PC-9 (cell line): ENCODE results near the gene MST1R. TPM values are rescaled to one million over a fixed set of nuclear protein-coding genes. Genes with fewer than 3 reads are reported as not detected.

Experiments
- Bru-seq: library from RNA; stranded (reverse); fragments of 400-500 nt; gene quantifications from one replicate; lab custom pipeline; 2021; lab: Mats Ljungman, UMichigan
- BruChase-seq, 2 experiments: library from RNA; stranded (reverse); fragments of 400-500 nt; gene quantifications; one replicate each; lab custom pipeline; 2021; lab: Mats Ljungman, UMichigan
- BruUV-seq: library from RNA; stranded (reverse); fragments of 400-500 nt; replicated peaks from 2 replicates; lab custom pipeline; 2021; lab: Mats Ljungman, UMichigan
- CTCF ChIA-PET: fragments of 300-600 bp; sonication (Branson Sonifier 250); formaldehyde crosslinking; loops from one replicate; lab custom pipeline; 2022; ENCODE audit warnings: antibody characterized with exemption; lab: Charles Lee
- POLR2A ChIA-PET: fragments of 300-600 bp; sonication (Branson Sonifier 250); formaldehyde crosslinking; loops from one replicate; lab custom pipeline; 2022; ENCODE audit warnings: antibody characterized with exemption; ENCODE audit not compliant: unreplicated experiment; lab: Charles Lee
- DNase-seq, 2 experiments: peaks; one replicate each; pipeline versions ENCODE4 v3.0.0 to v3.0.0-alpha.2; 2015 to 2022; ENCODE audit warnings: mixed read lengths in 1 of 2
- H2AFZ ChIP-seq: fragments of 200-600 bp; sonication (generic); 2 replicates; pipeline ENCODE4 v1.8.1; 2017; ENCODE audit warnings: antibody characterized with exemption
- H3F3A ChIP-seq: fragments of 200-600 bp; sonication (generic); 2 replicates; pipeline ENCODE4 v1.8.1; 2017; ENCODE audit warnings: antibody characterized with exemption, mild to moderate bottlenecking, low read depth; ENCODE audit not compliant: insufficient read depth
- H3K27ac ChIP-seq: fragments of 200-600 bp; sonication (generic); 2 replicates; pipeline ENCODE4 v1.6.1; 2016; ENCODE audit warnings: mixed run types
- H3K27me3 ChIP-seq: fragments of 200-600 bp; sonication (generic); 2 replicates; pipeline ENCODE4 v1.6.1; 2016; ENCODE audit warnings: low read depth, mixed run types; ENCODE audit not compliant: insufficient read depth
- H3K36me3 ChIP-seq: fragments of 200-600 bp; sonication (generic); 2 replicates; pipeline ENCODE4 v1.6.1; 2016; ENCODE audit warnings: low read depth, mixed run types
- H3K4me1 ChIP-seq: fragments of 200-600 bp; sonication (generic); replicated peaks from 2 replicates; pipeline ENCODE4 v1.6.1; 2016; ENCODE audit warnings: mixed run types; ENCODE audit not compliant: insufficient read depth
- H3K4me2 ChIP-seq: fragments of 200-600 bp; sonication (generic); 2 replicates; pipeline ENCODE4 v1.6.1; 2017; ENCODE audit warnings: mixed run types
- H3K4me3 ChIP-seq: fragments of 200-600 bp; sonication (generic); 2 replicates; pipeline ENCODE4 v1.6.1; 2016; ENCODE audit warnings: mixed run types
- H3K79me2 ChIP-seq: fragments of 200-600 bp; sonication (generic); 2 replicates; pipeline ENCODE4 v1.6.1; 2017; ENCODE audit warnings: low read depth, mixed run types
- H3K9me2 ChIP-seq: fragments of 200-600 bp; sonication (generic); 2 replicates; pipeline ENCODE4 v1.8.1; 2017; ENCODE audit warnings: mild to moderate bottlenecking; ENCODE audit not compliant: insufficient read depth
- H3K9me3 ChIP-seq: fragments of 200-600 bp; sonication (generic); 2 replicates; pipeline ENCODE4 v1.8.1; 2016; ENCODE audit warnings: low read depth; ENCODE audit not compliant: insufficient read depth
- H4K20me1 ChIP-seq: fragments of 200-600 bp; sonication (generic); 2 replicates; pipeline ENCODE4 v1.8.1; 2017; ENCODE audit not compliant: insufficient read depth
- CTCF ChIP-seq: fragments of 200-600 bp; sonication (generic); conservative IDR thresholded peaks from 2 replicates; pipeline ENCODE4 v1.6.1; 2017; ENCODE audit warnings: mixed run types, antibody characterized with exemption, mild to moderate bottlenecking, moderate library complexity
- EZH2 ChIP-seq: fragments of 200-600 bp; sonication (generic); IDR thresholded peaks from 2 replicates; pipeline ENCODE4 v1.8.0; 2017; ENCODE audit warnings: antibody characterized with exemption, low read depth
- intact Hi-C: fragments of 100-400 bp; cut with micrococcal nuclease; formaldehyde crosslinking; loops from one replicate; pipeline ENCODE4 v1.10.0; 2022; ENCODE audit not compliant: unreplicated experiment
- long read RNA-seq: library from polyadenylated mRNA; stranded (forward); transcript quantifications from one replicate; pipeline ENCODE4 v2.0.0, GENCODE V29; 2022
- total RNA-seq: library from RNA; stranded (reverse); gene quantifications from 2 replicates; pipeline ENCODE4 v1.2.3, GENCODE V29; 2021

Gene MST1R
- total RNA-seq (84.3 and 98.3 TPM in 2 replicates), Bru-seq, nascent RNA (percentile 74 among the genes with signal in this experiment), BruChase-seq, experiment 1, labeled RNA remaining after a 2-hour chase (percentile 78 among the genes with signal in this experiment), BruChase-seq, experiment 2, labeled RNA remaining after a 6-hour chase (percentile 76 among the genes with signal in this experiment)
- long read RNA-seq, full-length matches to known transcripts, result 18 of 66 reads
- long read RNA-seq, partial matches to known transcripts, result 27 of 66 reads
- long read RNA-seq, other reads (novel, unspliced or antisense), result 21 of 66 reads

GRCh38 chr3:49903451-49904424 lies at the start of gene MST1R:
MST1R (minus strand) TSS chr3:49903873; CDS start chr3:49903609, 264 bp downstream.
- H2AFZ ChIP-seq, result no peak within 1 kb of the TSS
- H3K27ac ChIP-seq, result peak within 1 kb of the TSS; percentile 66
- H3K4me2 ChIP-seq, result peak within 1 kb of the TSS; percentile 89
- ChIA-PET CTCF (no interaction called here), POLR2A (interaction anchor here (0.6 kb wide), 1 partner anchor 25 kb away, joined by 3 read pairs; no protein-coding TSS in a partner anchor)
- H3K4me3 ChIP-seq, result peak within 1 kb of the TSS; percentile 87
- peaks cover 53% of the 10 kb centered on the region for H3K4me1 ChIP-seq
- peaks cover 51% of the 10 kb centered on the region for H3F3A ChIP-seq
- TF ChIP-seq CTCF (no peak), EZH2 (no peak)
- no peaks in the 10 kb centered on the region; the same call in 1 of the 2 replicates for H4K20me1 ChIP-seq
- BruUV-seq, result TSS peak; percentile 56
- no peaks in the 10 kb centered on the region for H3K9me2 ChIP-seq
- H3K27me3 ChIP-seq, result no peaks in the 10 kb centered on the region
- intact Hi-C loops, result loop anchor here (1.0 to 5.0 kb wide), 3 partner anchors 37 to 116 kb away; partner anchors contain the start of genes IP6K1, RBM6 and TRAIP
- peaks cover 51% of the 10 kb centered on the region for H3K79me2 ChIP-seq
- no peaks in the 10 kb centered on the region for H3K9me3 ChIP-seq
- no peaks in the 10 kb centered on the region; the same call in 1 of the 2 replicates for H3K36me3 ChIP-seq
- DNase-seq, result peak; percentile 90 to 98

GRCh38 chr3:49952924-49953323 lies 49.3 kb upstream of the MST1R start:
- no peaks in the 10 kb centered on the region for H3K9me2 ChIP-seq
- H3K27me3 ChIP-seq, result no peaks in the 10 kb centered on the region
- BruUV-seq, result no TSS peak
- ChIA-PET POLR2A (interaction anchor here (0.6 kb wide), 1 partner anchor 72 kb away, joined by 5 read pairs; no protein-coding TSS in a partner anchor), CTCF (no interaction called here)
- no peaks in the 10 kb centered on the region for H3K9me3 ChIP-seq
- no peak overlapping the region for H3K4me2 ChIP-seq
- peaks cover 78% of the 10 kb centered on the region for H3K79me2 ChIP-seq
- H3K4me3 ChIP-seq, result no peak overlapping the region
- intact Hi-C loops, result no loop called here
- no peaks in the 10 kb centered on the region for H3K4me1 ChIP-seq
- peaks cover 32% of the 10 kb centered on the region for H4K20me1 ChIP-seq
- TF ChIP-seq EZH2 (no peak), CTCF (no peak)
- no peaks in the 10 kb centered on the region for H3F3A ChIP-seq
- H2AFZ ChIP-seq, result no peak overlapping the region
- no peak overlapping the region for H3K27ac ChIP-seq
- DNase-seq, result no peak
- H3K36me3 ChIP-seq, result no peaks in the 10 kb centered on the region

- H3F3A ChIP-seq, result peaks cover 15% of the 10 kb centered on the region; the same call in 1 of the 2 replicates
- H3K79me2 ChIP-seq, result peaks cover 68% of the 10 kb centered on the region
- CTCF ChIA-PET, result no interaction called here
- POLR2A ChIA-PET, result no interaction called here
- peaks cover 8% of the 10 kb centered on the region; the same call in 1 of the 2 replicates for H3K4me1 ChIP-seq
- H3K36me3 ChIP-seq, result no peaks in the 10 kb centered on the region
- H4K20me1 ChIP-seq, result peaks cover 41% of the 10 kb centered on the region
- intact Hi-C loops, result no loop called here
- H3K27me3 ChIP-seq, result no peaks in the 10 kb centered on the region
- no peak overlapping the region for H3K4me2 ChIP-seq
- no peak for TF ChIP-seq CTCF
- TF ChIP-seq EZH2, result no peak
- DNase-seq, result no peak
- no peaks in the 10 kb centered on the region for H3K9me3 ChIP-seq
- no peak overlapping the region for H3K27ac ChIP-seq
- no peak overlapping the region for H3K4me3 ChIP-seq
- H3K9me2 ChIP-seq, result no peaks in the 10 kb centered on the region
- H2AFZ ChIP-seq, result no peak overlapping the region
- BruUV-seq, result no TSS peak
These were observed 39.0 kb upstream of the MST1R start for GRCh38 chr3:49942651-49943050.
